Ishikawa (cell line): Measurements from ENCODE around the gene BNIP5.
A peak's percentile ranks its signal among the peaks of the same experiment; 100 is the strongest.

Source experiments
- CEBPB ChIP-seq: IDR thresholded peaks from 2 replicates; pipeline ENCODE4 v1.6.1; 2012
- CREB1 ChIP-seq: IDR thresholded peaks from 2 replicates; pipeline ENCODE4 v1.6.1; 2012; ENCODE audit warnings: low read depth
- EGR1 ChIP-seq: IDR thresholded peaks from 2 replicates; pipeline ENCODE4 v1.6.1; 2012
- EP300 ChIP-seq: IDR thresholded peaks from 2 replicates; pipeline ENCODE4 v1.6.1; 2012; ENCODE audit warnings: borderline replicate concordance
- FOXM1 ChIP-seq: IDR thresholded peaks from 2 replicates; pipeline ENCODE4 v1.6.1; 2012; ENCODE audit warnings: low read depth, borderline replicate concordance
- MAX ChIP-seq: IDR thresholded peaks from 2 replicates; pipeline ENCODE4 v1.6.1; 2012
- NFIC ChIP-seq: IDR thresholded peaks from 2 replicates; pipeline ENCODE4 v1.6.1; 2012
- RAD21 ChIP-seq: IDR thresholded peaks from 2 replicates; pipeline ENCODE4 v1.6.1; 2012; ENCODE audit warnings: low read depth
- TAF1 ChIP-seq: IDR thresholded peaks from 2 replicates; pipeline ENCODE4 v1.6.1; 2012; ENCODE audit warnings: low read depth, mild to moderate bottlenecking
- TCF12 ChIP-seq: IDR thresholded peaks from 2 replicates; pipeline ENCODE4 v1.6.1; 2012; ENCODE audit warnings: low read depth
- TEAD4 ChIP-seq: IDR thresholded peaks from 2 replicates; pipeline ENCODE4 v1.6.1; 2012
- YY1 ChIP-seq: IDR thresholded peaks from 2 replicates; pipeline ENCODE4 v1.6.1; 2012; ENCODE audit warnings: low read depth
- ZBTB7A ChIP-seq: IDR thresholded peaks from 2 replicates; pipeline ENCODE4 v1.6.1; 2012; ENCODE audit warnings: low read depth
- TF ChIP-seq, protein P1 (sequence below): IDR thresholded peaks from 2 replicates; pipeline ENCODE4 v1.6.1; 2012; ENCODE audit warnings: low read depth, mild to moderate bottlenecking
- TF ChIP-seq, protein P2 (sequence below): IDR thresholded peaks from 2 replicates; pipeline ENCODE4 v1.6.1; 2012

Gene BNIP5

DNA sequence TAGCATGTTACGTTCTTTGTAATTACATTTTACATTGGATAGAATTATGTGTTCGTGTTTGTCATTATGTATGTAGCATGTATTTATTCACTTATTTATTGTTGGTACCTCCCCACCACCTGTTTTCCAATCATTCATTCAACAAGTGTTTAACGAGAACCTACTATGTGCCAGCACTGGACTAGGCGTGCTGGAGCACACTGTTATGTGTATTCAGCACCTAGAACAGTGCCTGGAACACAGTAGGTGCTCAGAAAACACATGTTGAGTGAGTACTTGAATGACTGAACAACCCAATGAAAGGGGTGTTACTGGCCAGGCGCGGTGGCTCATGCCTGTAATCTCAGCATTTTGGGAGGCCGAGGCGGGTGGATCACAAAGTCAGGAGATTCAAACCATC lies 39.5 kb upstream of the BNIP5 start:
- no peak for TF ChIP-seq TEAD4
- TF ChIP-seq, protein P1, sequence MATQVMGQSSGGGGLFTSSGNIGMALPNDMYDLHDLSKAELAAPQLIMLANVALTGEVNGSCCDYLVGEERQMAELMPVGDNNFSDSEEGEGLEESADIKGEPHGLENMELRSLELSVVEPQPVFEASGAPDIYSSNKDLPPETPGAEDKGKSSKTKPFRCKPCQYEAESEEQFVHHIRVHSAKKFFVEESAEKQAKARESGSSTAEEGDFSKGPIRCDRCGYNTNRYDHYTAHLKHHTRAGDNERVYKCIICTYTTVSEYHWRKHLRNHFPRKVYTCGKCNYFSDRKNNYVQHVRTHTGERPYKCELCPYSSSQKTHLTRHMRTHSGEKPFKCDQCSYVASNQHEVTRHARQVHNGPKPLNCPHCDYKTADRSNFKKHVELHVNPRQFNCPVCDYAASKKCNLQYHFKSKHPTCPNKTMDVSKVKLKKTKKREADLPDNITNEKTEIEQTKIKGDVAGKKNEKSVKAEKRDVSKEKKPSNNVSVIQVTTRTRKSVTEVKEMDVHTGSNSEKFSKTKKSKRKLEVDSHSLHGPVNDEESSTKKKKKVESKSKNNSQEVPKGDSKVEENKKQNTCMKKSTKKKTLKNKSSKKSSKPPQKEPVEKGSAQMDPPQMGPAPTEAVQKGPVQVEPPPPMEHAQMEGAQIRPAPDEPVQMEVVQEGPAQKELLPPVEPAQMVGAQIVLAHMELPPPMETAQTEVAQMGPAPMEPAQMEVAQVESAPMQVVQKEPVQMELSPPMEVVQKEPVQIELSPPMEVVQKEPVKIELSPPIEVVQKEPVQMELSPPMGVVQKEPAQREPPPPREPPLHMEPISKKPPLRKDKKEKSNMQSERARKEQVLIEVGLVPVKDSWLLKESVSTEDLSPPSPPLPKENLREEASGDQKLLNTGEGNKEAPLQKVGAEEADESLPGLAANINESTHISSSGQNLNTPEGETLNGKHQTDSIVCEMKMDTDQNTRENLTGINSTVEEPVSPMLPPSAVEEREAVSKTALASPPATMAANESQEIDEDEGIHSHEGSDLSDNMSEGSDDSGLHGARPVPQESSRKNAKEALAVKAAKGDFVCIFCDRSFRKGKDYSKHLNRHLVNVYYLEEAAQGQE: peak; percentile 55; the same call in 1 of the 2 replicates

DNA sequence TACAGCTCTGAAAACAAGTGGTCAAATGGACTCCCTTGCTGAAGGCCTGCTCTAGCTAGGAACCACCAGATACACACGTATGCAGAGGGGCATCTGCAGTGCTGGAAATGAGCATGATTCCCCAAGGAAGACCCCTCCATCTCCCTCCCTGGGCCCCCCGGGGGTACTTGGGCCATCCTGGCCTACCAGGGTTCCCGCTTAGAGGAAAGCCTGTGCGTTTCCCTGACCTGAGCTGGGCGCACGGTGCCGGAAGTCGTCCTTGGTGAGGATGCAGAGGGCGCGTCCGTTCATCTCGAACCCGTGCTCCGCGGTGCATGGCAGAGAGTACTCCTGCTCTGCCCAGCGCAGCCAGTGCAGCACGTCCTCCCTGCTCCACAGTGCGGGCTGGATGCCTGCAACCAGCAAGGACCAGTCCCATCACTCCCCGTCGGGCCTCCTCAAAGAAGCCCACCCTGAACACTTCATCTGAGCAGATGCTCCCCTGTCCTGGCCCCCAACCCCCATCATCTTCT lies 39.0 kb upstream of the BNIP5 start:
- TF ChIP-seq RAD21: no peak
- no peak for TF ChIP-seq TCF12
- TF ChIP-seq EGR1: no peak
- TF ChIP-seq YY1: no peak
- no peak for TF ChIP-seq ZBTB7A
- TF ChIP-seq, protein P2, sequence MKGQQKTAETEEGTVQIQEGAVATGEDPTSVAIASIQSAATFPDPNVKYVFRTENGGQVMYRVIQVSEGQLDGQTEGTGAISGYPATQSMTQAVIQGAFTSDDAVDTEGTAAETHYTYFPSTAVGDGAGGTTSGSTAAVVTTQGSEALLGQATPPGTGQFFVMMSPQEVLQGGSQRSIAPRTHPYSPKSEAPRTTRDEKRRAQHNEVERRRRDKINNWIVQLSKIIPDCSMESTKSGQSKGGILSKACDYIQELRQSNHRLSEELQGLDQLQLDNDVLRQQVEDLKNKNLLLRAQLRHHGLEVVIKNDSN: no peak
- no peak for TF ChIP-seq FOXM1
- TF ChIP-seq, protein P1: no peak
- TF ChIP-seq MAX: no peak
- TF ChIP-seq TAF1: no peak

DNA sequence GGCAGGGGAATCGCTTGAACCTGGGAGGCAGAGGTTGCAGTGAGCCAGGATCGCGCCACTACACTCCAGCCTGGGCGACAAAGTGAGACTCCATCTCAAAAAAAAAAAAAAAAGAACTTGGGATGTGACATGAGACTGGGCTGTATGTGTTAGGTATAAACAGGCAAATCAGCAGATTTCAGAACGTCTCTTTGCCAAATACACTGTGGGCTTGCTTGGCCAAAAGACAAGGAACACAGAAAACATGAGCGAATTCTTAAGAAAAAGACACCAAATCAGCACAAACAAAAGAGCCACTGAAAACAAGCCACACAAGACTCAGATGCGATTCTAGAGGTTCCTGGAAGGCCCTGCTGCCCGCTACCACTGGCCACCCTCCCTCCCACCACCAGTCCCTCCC lies 38.3 kb upstream of the BNIP5 start:
- no peak for TF ChIP-seq FOXM1
- no peak for TF ChIP-seq RAD21
- TF ChIP-seq EP300: no peak
- no peak for TF ChIP-seq CREB1
- TF ChIP-seq TAF1: no peak
- no peak for TF ChIP-seq TCF12
- TF ChIP-seq ZBTB7A: no peak
- no peak for TF ChIP-seq NFIC
- no peak for TF ChIP-seq MAX

DNA sequence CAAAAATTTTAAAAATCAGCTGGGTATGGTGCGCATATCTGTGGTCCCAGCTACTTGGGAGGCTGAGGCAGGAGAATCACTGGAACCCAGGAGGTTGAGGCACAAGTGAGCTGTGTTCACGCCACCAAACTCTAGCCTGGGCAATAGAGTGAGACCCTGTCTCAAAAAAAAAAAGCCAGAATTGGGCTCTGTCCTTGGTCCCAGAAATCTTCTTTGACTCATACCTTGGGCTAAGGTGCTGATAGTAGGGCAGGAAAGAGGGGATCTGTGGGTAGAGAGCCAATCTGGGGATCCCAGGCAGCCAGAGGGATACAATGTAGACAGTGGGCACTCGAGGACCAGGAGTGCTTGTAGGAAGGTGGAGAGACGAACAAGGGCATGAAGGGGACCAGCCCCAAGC lies 37.5 kb upstream of the BNIP5 start:
- TF ChIP-seq, protein P1: peak; percentile 53
- TF ChIP-seq TEAD4: no peak

DNA sequence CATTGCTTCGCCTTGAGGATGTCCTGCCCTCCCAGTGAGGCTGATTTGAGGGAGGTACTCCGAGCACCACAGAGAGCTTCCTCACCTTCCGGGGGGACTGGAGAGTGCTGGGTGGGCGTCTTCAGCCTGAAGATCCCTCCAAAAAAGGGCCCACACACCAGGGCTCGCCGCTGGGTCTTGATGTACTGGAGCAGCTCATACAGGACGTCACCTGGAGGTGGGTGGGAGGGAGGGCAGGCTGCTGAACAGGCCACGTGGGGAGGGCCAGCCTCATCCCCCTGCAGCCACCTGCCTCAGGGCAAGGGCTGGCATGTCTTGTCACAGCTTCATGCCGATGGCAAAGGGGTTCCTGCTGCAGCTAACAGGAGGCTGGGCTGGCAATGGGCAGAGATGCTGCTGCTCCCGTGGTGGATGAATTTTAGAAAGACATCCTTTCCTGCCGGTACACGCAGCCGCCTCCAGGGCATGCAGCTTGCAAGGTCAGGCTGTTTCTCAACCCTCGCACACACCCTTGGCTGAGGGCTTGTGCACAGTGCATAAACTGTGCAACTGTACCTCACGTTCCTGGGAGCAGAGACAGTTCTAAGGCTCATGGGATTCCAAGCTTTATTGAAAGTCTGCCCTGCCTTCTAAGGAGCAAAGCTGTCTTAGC lies 36.8 kb upstream of the BNIP5 start:
- no peak for TF ChIP-seq TCF12

- TF ChIP-seq MAX (no peak), NFIC (no peak), CREB1 (no peak), YY1 (no peak), TAF1 (no peak), TEAD4 (no peak), CEBPB (no peak), EGR1 (no peak), TCF12 (no peak), FOXM1 (no peak), EP300 (no peak), RAD21 (no peak), ZBTB7A (no peak)
- TF ChIP-seq, protein P1: no peak
- TF ChIP-seq, protein P2: no peak
Measured at GRCh38 chr6:36372088-36372487, 35.4 kb upstream of the BNIP5 start.
